Activated T-helper 17 cell treated with anti-CD3 and anti-CD28 coated beads, Interleukin-2, amount 50 U/mL, for 72 hours (primary cell): ENCODE data around the gene DTNB. TPM values are rescaled to one million over a fixed set of nuclear protein-coding genes. Genes with fewer than 3 reads are reported as not detected.
A peak's percentile ranks its signal among the peaks of the same experiment; 100 is the strongest.

Experiments used
- ATAC-seq: fragments of 150-1000 bp; cut with Tn5 transposase; replicated peaks from 2 replicates; pipeline ENCODE4 v1.10.0; 2021; ENCODE audit warnings: mild to moderate bottlenecking, moderate library complexity
- H3K27ac Mint-ChIP-seq: one replicate; pipeline ENCODE4 v1.8.0; 2022; ENCODE audit warnings: mixed read lengths
- H3K27me3 Mint-ChIP-seq: one replicate; pipeline ENCODE4 v1.8.0; 2022; ENCODE audit warnings: mixed read lengths
- H3K36me3 Mint-ChIP-seq: one replicate; pipeline ENCODE4 v1.8.0; 2022; ENCODE audit warnings: low read depth, mild to moderate bottlenecking, mixed read lengths
- H3K4me1 Mint-ChIP-seq: one replicate; pipeline ENCODE4 v1.8.0; 2022; ENCODE audit warnings: mixed read lengths
- H3K4me3 Mint-ChIP-seq: one replicate; pipeline ENCODE4 v1.8.0; 2022; ENCODE audit warnings: mild to moderate bottlenecking, mixed read lengths
- H3K9me3 Mint-ChIP-seq: one replicate; pipeline ENCODE4 v1.8.0; 2022; ENCODE audit warnings: mixed read lengths
- total RNA-seq, 2 donors: library from RNA; stranded (reverse); gene quantifications; one replicate each; pipeline ENCODE4 v1.2.3, GENCODE V29; 2022

The DTNB gene
- total RNA-seq, 2 donors from 2014 or later = 10.0 to 11.8 TPM

- Mint-ChIP-seq H3K27ac (peak overlapping the region; percentile 20), H3K4me1 (no peaks in the 10 kb centered on the region), H3K4me3 (no peak overlapping the region), H3K9me3 (no peaks in the 10 kb centered on the region), H3K27me3 (no peaks in the 10 kb centered on the region), H3K36me3 (no peaks in the 10 kb centered on the region)
- ATAC-seq = no peak
These were observed 213.0 kb downstream of the DTNB start for GRCh38 chr2:25460261-25460905.

- H3K36me3 Mint-ChIP-seq = peaks cover 16% of the 10 kb centered on the region
- H3K9me3 Mint-ChIP-seq = peaks cover 3% of the 10 kb centered on the region
- no peak overlapping the region for H3K4me3 Mint-ChIP-seq
- no peaks in the 10 kb centered on the region for H3K27me3 Mint-ChIP-seq
- no peak for ATAC-seq
- H3K27ac Mint-ChIP-seq = peak overlapping the region; percentile 94
- peaks cover 18% of the 10 kb centered on the region for H3K4me1 Mint-ChIP-seq
These were observed 218.4 kb downstream of the DTNB start for GRCh38 chr2:25454824-25455611.

GRCh38 chr2:25453199-25453905, 220.0 kb downstream of the DTNB start:
- peak; percentile 98 for ATAC-seq

GRCh38 chr2:25448808-25449207, 224.6 kb downstream of the DTNB start:
- ATAC-seq = no peak
- no peak overlapping the region for H3K27ac Mint-ChIP-seq
- H3K4me3 Mint-ChIP-seq = no peak overlapping the region

More at GRCh38 chr2:25453199-25453905, 220.0 kb downstream of the DTNB start:
- H3K4me3 Mint-ChIP-seq = peak overlapping the region; percentile 69
- peak overlapping the region; percentile 94 for H3K27ac Mint-ChIP-seq
- no peaks in the 10 kb centered on the region for H3K27me3 Mint-ChIP-seq
- peaks cover 18% of the 10 kb centered on the region for H3K4me1 Mint-ChIP-seq
- H3K36me3 Mint-ChIP-seq = peaks cover 30% of the 10 kb centered on the region
- peaks cover 3% of the 10 kb centered on the region for H3K9me3 Mint-ChIP-seq

GRCh38 chr2:25447018-25447417, 226.4 kb downstream of the DTNB start:
- Mint-ChIP-seq H3K27ac (no peak overlapping the region), H3K4me1 (peaks cover under 1% of the 10 kb centered on the region), H3K4me3 (no peak overlapping the region), H3K27me3 (no peaks in the 10 kb centered on the region), H3K36me3 (peaks cover 38% of the 10 kb centered on the region), H3K9me3 (no peaks in the 10 kb centered on the region)
- ATAC-seq = no peak

More at GRCh38 chr2:25448808-25449207, 224.6 kb downstream of the DTNB start:
- H3K9me3 Mint-ChIP-seq = peaks cover 3% of the 10 kb centered on the region
- H3K36me3 Mint-ChIP-seq = peaks cover 38% of the 10 kb centered on the region
- H3K4me1 Mint-ChIP-seq = peaks cover 18% of the 10 kb centered on the region
- H3K27me3 Mint-ChIP-seq = no peaks in the 10 kb centered on the region

- Mint-ChIP-seq H3K9me3 (no peaks in the 10 kb centered on the region), H3K27ac (no peak overlapping the region), H3K4me3 (no peak overlapping the region)
These were observed 227.3 kb downstream of the DTNB start for GRCh38 chr2:25446122-25446521.

GRCh38 chr2:25445464-25445863, 227.9 kb downstream of the DTNB start:
- no peak overlapping the region for H3K4me3 Mint-ChIP-seq
- no peak overlapping the region for H3K27ac Mint-ChIP-seq
- H3K27me3 Mint-ChIP-seq = no peaks in the 10 kb centered on the region
- H3K36me3 Mint-ChIP-seq = peaks cover 26% of the 10 kb centered on the region
- no peaks in the 10 kb centered on the region for H3K4me1 Mint-ChIP-seq
- no peak for ATAC-seq
- H3K9me3 Mint-ChIP-seq = no peaks in the 10 kb centered on the region

More at GRCh38 chr2:25446122-25446521, 227.3 kb downstream of the DTNB start:
- Mint-ChIP-seq H3K4me1 (no peaks in the 10 kb centered on the region), H3K27me3 (no peaks in the 10 kb centered on the region), H3K36me3 (peaks cover 33% of the 10 kb centered on the region)
- ATAC-seq = no peak

- Mint-ChIP-seq H3K4me1 (no peaks in the 10 kb centered on the region), H3K27me3 (no peaks in the 10 kb centered on the region), H3K36me3 (peaks cover 19% of the 10 kb centered on the region), H3K9me3 (no peaks in the 10 kb centered on the region), H3K4me3 (no peak overlapping the region), H3K27ac (no peak overlapping the region)
- ATAC-seq = no peak
These were observed 228.6 kb downstream of the DTNB start for GRCh38 chr2:25444608-25445270.

- ATAC-seq = no peak
- H3K4me1 Mint-ChIP-seq = no peaks in the 10 kb centered on the region
- H3K36me3 Mint-ChIP-seq = peaks cover 10% of the 10 kb centered on the region
- no peaks in the 10 kb centered on the region for H3K9me3 Mint-ChIP-seq
- no peak overlapping the region for H3K27ac Mint-ChIP-seq
- H3K4me3 Mint-ChIP-seq = no peak overlapping the region
- H3K27me3 Mint-ChIP-seq = no peaks in the 10 kb centered on the region
These were observed 229.6 kb downstream of the DTNB start for GRCh38 chr2:25443766-25444165.

GRCh38 chr2:25441353-25441752, 232.0 kb downstream of the DTNB start:
- H3K4me3 Mint-ChIP-seq = no peak overlapping the region
- no peaks in the 10 kb centered on the region for H3K27me3 Mint-ChIP-seq
- H3K36me3 Mint-ChIP-seq = no peaks in the 10 kb centered on the region
- ATAC-seq = no peak
- H3K9me3 Mint-ChIP-seq = no peaks in the 10 kb centered on the region
- no peak overlapping the region for H3K27ac Mint-ChIP-seq
- no peaks in the 10 kb centered on the region for H3K4me1 Mint-ChIP-seq

GRCh38 chr2:25438793-25439192, 234.6 kb downstream of the DTNB start:
- no peaks in the 10 kb centered on the region for H3K27me3 Mint-ChIP-seq
- no peaks in the 10 kb centered on the region for H3K9me3 Mint-ChIP-seq
- H3K4me3 Mint-ChIP-seq = no peak overlapping the region
- H3K36me3 Mint-ChIP-seq = peaks cover 10% of the 10 kb centered on the region
- ATAC-seq = no peak
- H3K27ac Mint-ChIP-seq = peak overlapping the region; percentile 59
- no peaks in the 10 kb centered on the region for H3K4me1 Mint-ChIP-seq

GRCh38 chr2:25437881-25438662, 235.3 kb downstream of the DTNB start:
- H3K4me1 Mint-ChIP-seq = no peaks in the 10 kb centered on the region
- H3K27ac Mint-ChIP-seq = no peak overlapping the region
- peaks cover 17% of the 10 kb centered on the region for H3K36me3 Mint-ChIP-seq
- no peak for ATAC-seq
- no peaks in the 10 kb centered on the region for H3K9me3 Mint-ChIP-seq
- no peak overlapping the region for H3K4me3 Mint-ChIP-seq
- H3K27me3 Mint-ChIP-seq = no peaks in the 10 kb centered on the region

GRCh38 chr2:25435421-25435820, 238.0 kb downstream of the DTNB start:
- Mint-ChIP-seq H3K4me3 (no peak overlapping the region), H3K36me3 (peaks cover 19% of the 10 kb centered on the region), H3K27ac (no peak overlapping the region), H3K9me3 (no peaks in the 10 kb centered on the region), H3K4me1 (peaks cover 3% of the 10 kb centered on the region), H3K27me3 (no peaks in the 10 kb centered on the region)
- ATAC-seq = no peak

- Mint-ChIP-seq H3K9me3 (no peaks in the 10 kb centered on the region), H3K4me3 (no peak overlapping the region), H3K27ac (peak overlapping the region; percentile 30)
These were observed 241.8 kb downstream of the DTNB start for GRCh38 chr2:25431604-25432003.

More at GRCh38 chr2:25431604-25432003, 241.8 kb downstream of the DTNB start:
- no peaks in the 10 kb centered on the region for H3K27me3 Mint-ChIP-seq
- H3K36me3 Mint-ChIP-seq = peaks cover 33% of the 10 kb centered on the region
- H3K4me1 Mint-ChIP-seq = peaks cover 6% of the 10 kb centered on the region
- ATAC-seq = no peak
